ENCODE results near the gene FOXL3.

Gene FOXL3

DNA sequence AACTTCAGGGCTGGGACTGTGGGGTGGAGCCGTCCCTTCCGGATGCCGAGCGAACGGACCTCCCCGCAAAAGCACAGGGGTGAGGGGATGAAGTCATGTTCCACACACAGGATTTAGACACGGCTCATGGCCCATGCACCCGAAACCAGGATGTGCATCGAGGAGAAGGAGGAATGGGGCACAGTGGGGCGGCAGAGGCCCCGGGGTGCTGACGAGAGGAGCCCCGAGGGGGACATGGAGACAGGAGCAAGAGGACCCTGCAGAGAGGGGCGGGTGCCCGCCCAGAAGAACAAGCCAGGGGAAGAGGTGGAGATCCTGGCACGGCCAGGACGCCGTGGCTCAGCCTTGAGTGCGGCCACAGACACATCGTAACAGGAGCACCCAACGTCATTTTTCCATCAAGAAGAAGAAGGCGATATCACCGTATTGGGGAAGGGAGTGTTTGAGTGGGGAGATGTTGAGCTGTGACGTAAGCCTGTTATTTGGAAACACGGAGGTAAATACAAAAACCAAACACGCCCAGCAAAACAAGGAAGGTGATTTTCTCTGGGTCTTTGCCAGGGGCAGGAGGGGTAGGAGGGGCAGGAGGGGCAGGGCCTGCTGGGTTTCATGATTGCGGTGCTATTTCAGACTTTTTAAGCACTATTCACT, 25.3 kb upstream of the FOXL3 start:
- H3K4me3 ChIP-seq (ENCODE audit: low read depth, low read length), result no peak overlapping the region
- TF ChIP-seq CTCF (IDR thresholded peaks at IDR 0.05; ENCODE audit: borderline replicate concordance, insufficient read depth, low read depth, low read length), result no peak

DNA sequence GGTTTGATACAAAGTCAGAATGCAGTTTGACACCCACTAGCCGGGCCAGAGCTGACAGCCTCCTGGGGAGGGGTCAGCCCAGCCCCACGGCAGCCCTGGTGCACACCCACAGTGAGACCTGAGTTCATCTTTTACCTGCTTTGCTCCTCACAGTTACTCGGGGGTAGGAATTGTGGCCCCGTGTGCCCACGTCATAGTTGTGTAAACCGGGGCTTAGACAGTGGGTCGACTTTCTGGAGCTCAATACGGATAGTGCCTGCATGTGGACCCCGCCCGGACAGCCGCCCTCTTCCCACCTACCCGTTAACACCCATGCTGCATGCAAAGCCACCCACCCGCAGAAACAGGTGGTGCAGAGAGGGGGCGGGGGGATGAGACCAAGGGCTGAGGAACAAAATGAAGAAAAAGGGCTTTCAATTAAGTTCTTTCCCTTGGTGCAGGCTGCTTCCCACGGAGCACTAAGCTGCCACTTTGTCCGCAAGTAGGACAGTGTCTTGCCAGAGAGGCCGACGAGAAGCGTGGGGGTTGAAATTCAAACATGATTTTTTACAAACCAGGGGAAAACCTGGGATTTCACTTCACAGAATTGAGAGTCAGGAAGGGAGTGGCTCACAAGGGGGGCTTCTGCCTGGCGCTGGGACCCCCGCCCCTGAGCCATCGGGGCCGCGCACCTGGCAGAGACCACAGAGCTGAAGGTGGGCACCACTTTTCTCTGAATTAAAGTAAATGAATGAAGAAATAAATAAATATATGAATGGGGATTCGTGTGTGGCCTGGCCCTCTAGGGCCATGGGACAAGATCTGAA, 24.6 kb upstream of the FOXL3 start:
- TF ChIP-seq CTCF (IDR thresholded peaks at IDR 0.05; ENCODE audit: borderline replicate concordance, insufficient read depth, low read depth, low read length), result no peak
- H3K4me3 ChIP-seq (ENCODE audit: low read depth, low read length), result no peak overlapping the region

DNA sequence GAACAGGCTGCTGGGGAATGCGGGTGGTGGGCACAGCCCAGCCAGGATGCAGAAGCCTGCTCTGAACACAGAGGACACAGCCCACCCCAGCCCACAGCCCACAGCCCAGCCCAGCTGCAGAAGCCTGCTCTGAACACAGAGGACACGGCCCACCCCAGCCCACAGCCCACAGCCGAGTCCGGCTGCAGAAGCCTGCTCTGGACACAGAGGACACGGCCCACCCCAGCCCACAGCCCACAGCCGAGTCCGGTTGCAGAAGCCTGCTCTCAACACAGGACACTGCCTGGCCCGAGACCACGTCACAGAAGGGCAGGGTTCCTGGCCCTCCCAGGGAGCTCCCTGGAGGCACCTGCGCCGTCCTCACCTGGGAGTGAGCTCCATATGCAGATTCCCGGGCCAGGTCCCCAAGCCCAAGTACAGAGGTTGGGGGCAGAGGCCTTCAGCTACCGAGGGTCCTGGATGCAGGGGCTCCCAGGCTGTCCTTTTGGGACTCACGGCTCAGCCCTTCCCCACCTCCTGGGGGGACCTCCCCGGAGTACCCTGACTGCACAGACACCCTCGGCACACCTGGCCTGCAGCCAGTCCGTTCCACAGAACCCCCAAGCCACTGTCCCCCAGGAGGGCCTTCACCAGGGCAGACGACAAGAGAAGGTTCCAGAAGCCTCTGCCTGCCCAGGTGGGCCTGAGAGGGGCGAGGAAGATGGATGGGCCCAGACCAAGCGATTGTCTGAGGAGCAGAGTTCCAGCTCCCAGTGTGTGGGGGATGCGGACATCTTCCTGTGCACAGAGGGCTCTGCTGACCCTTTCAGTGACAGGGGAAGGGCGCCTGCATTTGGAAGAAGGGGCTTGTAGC, 23.7 kb upstream of the FOXL3 start:
- no peak for TF ChIP-seq CTCF (IDR thresholded peaks at IDR 0.05; ENCODE audit: borderline replicate concordance, insufficient read depth, low read depth, low read length)
- no peak overlapping the region for H3K4me3 ChIP-seq (ENCODE audit: low read depth, low read length)

DNA sequence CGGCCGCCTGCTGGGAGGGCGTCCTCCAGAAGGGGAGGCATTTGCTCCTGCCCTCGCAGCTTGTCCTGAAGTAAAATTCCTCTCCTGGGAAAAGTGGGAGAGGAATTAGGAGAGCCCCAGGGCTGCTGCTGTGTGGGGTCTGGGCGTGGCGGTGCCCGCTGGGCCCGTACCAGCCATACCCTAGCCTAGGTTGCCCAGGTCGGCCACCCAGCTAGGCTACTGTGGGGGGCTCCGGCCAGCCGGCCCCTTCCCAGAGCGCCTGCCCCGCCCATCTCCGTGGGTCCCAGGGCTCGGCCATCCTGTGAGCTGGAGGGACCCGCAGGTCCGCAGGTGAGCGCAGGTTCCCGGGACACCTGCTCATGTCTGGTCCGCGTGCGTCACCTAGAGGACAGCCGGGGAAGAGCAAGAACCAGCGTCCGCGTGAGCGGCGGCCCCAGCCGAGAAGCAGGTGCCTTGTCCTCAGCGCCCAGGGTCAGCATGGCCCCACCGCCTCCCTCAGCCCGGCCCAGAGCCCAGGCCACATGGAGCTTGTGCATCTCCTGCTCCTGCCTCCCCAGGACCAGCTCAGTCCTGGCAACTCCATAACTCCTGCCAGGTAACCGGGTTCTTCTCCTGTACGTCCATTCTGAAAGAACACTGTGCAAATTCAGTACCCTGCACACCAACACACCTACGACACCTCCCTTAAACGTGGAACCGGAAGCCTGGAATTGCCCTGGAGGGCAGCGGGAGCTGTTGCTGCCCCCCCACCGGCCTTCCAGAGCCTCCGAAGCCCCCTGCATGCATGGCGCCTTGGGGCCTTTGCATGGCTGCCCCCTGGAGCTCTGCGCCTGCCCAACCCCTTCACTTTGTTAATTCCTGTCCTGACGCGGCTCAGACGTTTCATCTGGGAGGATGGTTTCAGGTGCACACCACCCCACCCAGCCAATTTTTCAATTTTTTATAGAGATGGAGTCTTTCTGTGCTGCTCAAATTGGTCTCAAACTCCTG, 22.8 kb upstream of the FOXL3 start:
- no peak for TF ChIP-seq CTCF (IDR thresholded peaks at IDR 0.05; ENCODE audit: borderline replicate concordance, insufficient read depth, low read depth, low read length)
- H3K4me3 ChIP-seq (ENCODE audit: low read depth, low read length), result no peak overlapping the region

- TF ChIP-seq CTCF (IDR thresholded peaks at IDR 0.05; ENCODE audit: borderline replicate concordance, insufficient read depth, low read depth, low read length), result no peak
Measured at GRCh38 chr7:268991-269390, 21.0 kb upstream of the FOXL3 start.

DNA sequence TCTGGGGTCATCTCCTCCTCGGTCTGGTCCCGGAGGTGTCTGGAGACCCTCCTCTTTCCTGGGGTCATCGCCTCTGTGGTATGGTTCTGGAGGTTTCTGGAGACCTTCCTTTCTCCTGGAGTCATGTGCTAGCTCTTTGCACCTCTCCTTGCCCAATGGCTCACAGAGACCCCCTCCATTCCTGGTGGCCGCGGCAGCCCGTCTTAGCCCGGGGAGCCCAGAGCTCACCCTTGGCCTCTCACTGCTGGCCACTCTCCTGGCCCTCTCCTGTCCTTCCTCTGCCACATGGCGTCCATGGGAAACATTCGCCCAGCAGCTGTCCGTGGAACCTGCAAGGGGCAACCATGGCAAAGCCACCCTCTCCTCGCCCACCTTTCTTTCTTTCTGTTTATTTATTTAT, 20.2 kb upstream of the FOXL3 start:
- no peak overlapping the region for H3K4me3 ChIP-seq (ENCODE audit: low read depth, low read length)
- TF ChIP-seq CTCF (IDR thresholded peaks at IDR 0.05; ENCODE audit: borderline replicate concordance, insufficient read depth, low read depth, low read length), result no peak

More at GRCh38 chr7:268991-269390, 21.0 kb upstream of the FOXL3 start:
- H3K4me3 ChIP-seq (ENCODE audit: low read depth, low read length), result no peak overlapping the region
